ENCODE measurements around the gene LACRT. TPM values are rescaled to one million over a fixed set of nuclear protein-coding genes. Genes with fewer than 3 reads are reported as not detected.

LACRT gene
- total RNA-seq, 6 donors from 2014 or later = not detected

DNA sequence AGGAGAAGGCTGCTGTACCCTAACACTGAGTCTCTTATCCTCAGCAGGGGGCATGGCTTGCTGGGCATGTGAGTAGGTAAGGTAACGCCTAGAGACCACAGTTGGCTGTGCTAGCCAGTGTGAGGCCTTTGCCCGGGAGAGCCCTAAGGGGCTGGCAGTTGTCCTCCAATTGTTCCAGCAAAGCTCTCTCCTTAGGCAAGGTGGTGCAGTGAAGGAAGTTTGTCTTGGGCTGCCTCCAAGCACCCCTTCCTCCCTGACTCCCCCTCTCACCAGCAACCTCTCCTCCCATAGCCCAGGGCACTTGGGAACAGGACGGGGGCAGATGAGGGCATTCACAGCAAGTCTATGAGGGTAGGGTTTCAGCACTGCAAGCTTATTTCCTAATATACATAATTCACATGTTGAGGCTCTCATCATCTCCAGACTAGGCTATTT lies 23.0 kb downstream of the LACRT start:
- ATAC-seq (ENCODE audit: low FRiP score in 2 of 2) = no peak
- TF ChIP-seq CTCF (IDR thresholded peaks at IDR 0.05) (no peak), EP300 (IDR thresholded peaks at IDR 0.05) (no peak), POLR2A (IDR thresholded peaks at IDR 0.05) (no peak), POLR2AphosphoS5 (IDR thresholded peaks at IDR 0.05) (no peak)
- Histone ChIP-seq H3K27me3 (no peaks in the 10 kb centered on the region), H3K27ac (no peak overlapping the region), H3K4me3 (no peak overlapping the region), H3K9me3 (no peaks in the 10 kb centered on the region), H3K36me3 (no peaks in the 10 kb centered on the region), H3K4me1 (no peaks in the 10 kb centered on the region)
- 41 to 46% methylated on average over 2 to 3 of the region's 3 CpGs for WGBS, 2 donors
- DNase-seq = no peak

- 83% methylated on average over 2 of the region's 2 CpGs for WGBS, 2 donors
- ATAC-seq (ENCODE audit: low FRiP score in 2 of 2) = no peak
- Histone ChIP-seq H3K36me3 (no peaks in the 10 kb centered on the region), H3K4me3 (no peak overlapping the region), H3K9me3 (no peaks in the 10 kb centered on the region), H3K27me3 (no peaks in the 10 kb centered on the region), H3K27ac (no peak overlapping the region), H3K4me1 (no peaks in the 10 kb centered on the region)
- DNase-seq = no peak
- TF ChIP-seq POLR2AphosphoS5 (IDR thresholded peaks at IDR 0.05) (no peak), POLR2A (IDR thresholded peaks at IDR 0.05) (no peak), EP300 (IDR thresholded peaks at IDR 0.05) (no peak), CTCF (IDR thresholded peaks at IDR 0.05) (no peak)
Measured at GRCh38 chr12:54608769-54609168, 25.9 kb downstream of the LACRT start.

- ATAC-seq (ENCODE audit: low FRiP score in 2 of 2) (no peak), DNase-seq (no peak)
- no peaks in the 10 kb centered on the region for H3K36me3 ChIP-seq
- H3K27me3 ChIP-seq = no peaks in the 10 kb centered on the region
- H3K4me1 ChIP-seq = no peaks in the 10 kb centered on the region
- no peak for TF ChIP-seq POLR2A (IDR thresholded peaks at IDR 0.05)
- no peak for TF ChIP-seq POLR2AphosphoS5 (IDR thresholded peaks at IDR 0.05)
- TF ChIP-seq EP300 (IDR thresholded peaks at IDR 0.05) = no peak
- no peak for TF ChIP-seq CTCF (IDR thresholded peaks at IDR 0.05)
- H3K9me3 ChIP-seq = no peaks in the 10 kb centered on the region
- 58 to 73% methylated on average over 6 of the region's 6 CpGs for WGBS, 2 donors
- H3K27ac ChIP-seq = no peak overlapping the region
- no peak overlapping the region for H3K4me3 ChIP-seq
Measured at GRCh38 chr12:54608156-54608555, 26.5 kb downstream of the LACRT start.

GRCh38 chr12:54606556-54606955 lies 28.1 kb downstream of the LACRT start:
- DNase-seq (no peak), ATAC-seq (ENCODE audit: low FRiP score in 2 of 2) (no peak)
- no peak overlapping the region for H3K27ac ChIP-seq
- no peak for TF ChIP-seq CTCF (IDR thresholded peaks at IDR 0.05)
- TF ChIP-seq EP300 (IDR thresholded peaks at IDR 0.05) = no peak
- TF ChIP-seq POLR2A (IDR thresholded peaks at IDR 0.05) = no peak
- no peak for TF ChIP-seq POLR2AphosphoS5 (IDR thresholded peaks at IDR 0.05)
- no peaks in the 10 kb centered on the region for H3K36me3 ChIP-seq
- no peaks in the 10 kb centered on the region for H3K9me3 ChIP-seq
- H3K27me3 ChIP-seq = no peaks in the 10 kb centered on the region
- H3K4me1 ChIP-seq = no peaks in the 10 kb centered on the region
- WGBS, 2 donors = 40 to 60% methylated on average over 4 of the region's 4 CpGs
- H3K4me3 ChIP-seq = no peak overlapping the region

DNA sequence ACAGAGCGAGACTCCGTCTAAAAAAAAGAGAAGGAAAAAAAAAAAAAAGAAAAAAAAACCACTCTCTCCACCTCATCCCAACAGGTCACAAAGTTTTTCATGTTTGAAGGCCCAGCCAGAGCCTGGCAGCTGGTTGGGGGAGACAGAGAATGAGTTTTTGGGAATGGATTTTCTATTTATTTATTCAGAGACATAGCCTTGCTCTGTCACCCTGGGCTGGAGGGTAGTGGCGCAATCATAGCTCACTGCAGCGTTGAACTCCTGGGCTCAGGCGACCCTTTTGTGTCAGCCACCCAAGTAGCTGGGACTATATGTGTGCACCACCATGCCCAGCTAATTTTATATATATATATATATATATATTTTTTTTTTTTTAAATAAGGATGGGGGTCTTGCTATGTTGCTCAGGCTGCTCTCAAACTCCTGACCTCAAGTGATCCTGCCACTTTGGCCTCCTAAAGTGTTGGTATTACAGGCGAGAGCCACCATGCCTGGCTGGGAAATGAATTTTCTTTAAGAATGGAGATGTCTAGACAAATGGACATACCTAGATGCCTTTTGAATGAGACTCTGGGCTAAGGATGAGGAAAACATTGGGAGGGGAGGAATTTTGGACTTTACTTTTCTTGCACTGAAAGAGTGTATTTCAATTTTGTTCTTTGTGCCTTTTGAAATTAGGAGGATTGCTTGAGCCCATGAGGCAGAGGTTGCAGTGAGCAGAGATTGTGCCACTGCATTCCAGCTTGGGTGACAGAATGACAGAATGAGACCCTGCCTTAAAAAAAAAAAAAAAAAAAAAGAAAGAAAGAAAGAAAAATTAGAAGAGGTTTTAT lies 29.3 kb downstream of the LACRT start:
- DNase-seq = no peak
- 79 to 83% methylated on average over 6 of the region's 6 CpGs for WGBS, 2 donors
- H3K27me3 ChIP-seq = no peaks in the 10 kb centered on the region

More for the DNA sequence above, 29.3 kb downstream of the LACRT start:
- Histone ChIP-seq H3K9me3 (no peaks in the 10 kb centered on the region), H3K4me3 (no peak overlapping the region), H3K27ac (no peak overlapping the region), H3K36me3 (no peaks in the 10 kb centered on the region), H3K4me1 (no peaks in the 10 kb centered on the region)
- TF ChIP-seq CTCF (IDR thresholded peaks at IDR 0.05) (no peak), EP300 (IDR thresholded peaks at IDR 0.05) (no peak)
- ATAC-seq (ENCODE audit: low FRiP score in 2 of 2) = no peak
